Measurements from ENCODE around the gene BMP7.
"Not testable (repeated sequence)": the region's sequence is repeated elsewhere in the genome, so short reads cannot be mapped to it uniquely, and the experiment has no call there.

DNA sequence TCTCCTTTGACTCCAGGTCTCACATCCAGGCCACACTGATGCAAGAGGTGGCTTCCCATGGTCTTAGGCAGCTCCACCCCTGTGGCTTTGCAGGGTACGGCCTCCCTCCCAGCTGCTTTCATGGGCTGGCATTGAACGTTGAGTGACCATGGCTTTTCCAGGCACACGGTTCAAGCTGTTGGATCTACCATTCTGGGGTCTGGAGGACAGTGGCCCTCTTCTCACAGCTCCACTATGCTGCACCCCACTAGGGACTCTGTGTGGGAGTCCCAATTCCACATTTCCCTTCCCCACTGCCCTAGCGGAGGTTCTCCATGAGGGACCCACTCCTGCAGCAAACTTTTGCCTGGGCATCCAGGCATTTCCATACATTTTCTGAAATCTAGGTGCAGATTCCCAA lies 27.1 kb downstream of the BMP7 start:
- TF ChIP-seq, protein P1, sequence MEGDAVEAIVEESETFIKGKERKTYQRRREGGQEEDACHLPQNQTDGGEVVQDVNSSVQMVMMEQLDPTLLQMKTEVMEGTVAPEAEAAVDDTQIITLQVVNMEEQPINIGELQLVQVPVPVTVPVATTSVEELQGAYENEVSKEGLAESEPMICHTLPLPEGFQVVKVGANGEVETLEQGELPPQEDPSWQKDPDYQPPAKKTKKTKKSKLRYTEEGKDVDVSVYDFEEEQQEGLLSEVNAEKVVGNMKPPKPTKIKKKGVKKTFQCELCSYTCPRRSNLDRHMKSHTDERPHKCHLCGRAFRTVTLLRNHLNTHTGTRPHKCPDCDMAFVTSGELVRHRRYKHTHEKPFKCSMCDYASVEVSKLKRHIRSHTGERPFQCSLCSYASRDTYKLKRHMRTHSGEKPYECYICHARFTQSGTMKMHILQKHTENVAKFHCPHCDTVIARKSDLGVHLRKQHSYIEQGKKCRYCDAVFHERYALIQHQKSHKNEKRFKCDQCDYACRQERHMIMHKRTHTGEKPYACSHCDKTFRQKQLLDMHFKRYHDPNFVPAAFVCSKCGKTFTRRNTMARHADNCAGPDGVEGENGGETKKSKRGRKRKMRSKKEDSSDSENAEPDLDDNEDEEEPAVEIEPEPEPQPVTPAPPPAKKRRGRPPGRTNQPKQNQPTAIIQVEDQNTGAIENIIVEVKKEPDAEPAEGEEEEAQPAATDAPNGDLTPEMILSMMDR (CRISPR knock-in tag; IDR thresholded peaks at IDR 0.05), result not testable (repeated sequence)
- not testable (repeated sequence) for TF ChIP-seq EP300 (IDR thresholded peaks at IDR 0.05; ENCODE audit: low read depth in 2 of 2, low read length in 2 of 2); EP300 (CRISPR knock-in tag; IDR thresholded peaks at IDR 0.05; ENCODE audit: borderline replicate concordance); ZBTB1 (CRISPR knock-in tag; IDR thresholded peaks at IDR 0.05; ENCODE audit: borderline replicate concordance); FOXK1 (CRISPR knock-in tag; IDR thresholded peaks at IDR 0.05; ENCODE audit: borderline replicate concordance, low read depth); NR1H2 (CRISPR knock-in tag; IDR thresholded peaks at IDR 0.05; ENCODE audit: borderline replicate concordance, low read depth); EZH2 (conservative IDR thresholded peaks at IDR 0.05; ENCODE audit: low read depth, low read length); MAF1 (CRISPR knock-in tag; IDR thresholded peaks at IDR 0.05; ENCODE audit: borderline replicate concordance); USF2 (IDR thresholded peaks at IDR 0.05; ENCODE audit: low read depth, low read length); USF2 (CRISPR knock-in tag; IDR thresholded peaks at IDR 0.05; ENCODE audit: borderline replicate concordance)
- TF ChIP-seq, protein P2, sequence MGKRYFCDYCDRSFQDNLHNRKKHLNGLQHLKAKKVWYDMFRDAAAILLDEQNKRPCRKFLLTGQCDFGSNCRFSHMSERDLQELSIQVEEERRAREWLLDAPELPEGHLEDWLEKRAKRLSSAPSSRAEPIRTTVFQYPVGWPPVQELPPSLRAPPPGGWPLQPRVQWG (CRISPR knock-in tag; IDR thresholded peaks at IDR 0.05; ENCODE audit: borderline replicate concordance, low read depth), result not testable (repeated sequence)
- TF ChIP-seq, protein P3, sequence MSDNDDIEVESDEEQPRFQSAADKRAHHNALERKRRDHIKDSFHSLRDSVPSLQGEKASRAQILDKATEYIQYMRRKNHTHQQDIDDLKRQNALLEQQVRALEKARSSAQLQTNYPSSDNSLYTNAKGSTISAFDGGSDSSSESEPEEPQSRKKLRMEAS (IDR thresholded peaks at IDR 0.05), result not testable (repeated sequence)
